HG02943 (cell line): ENCODE data around the gene FLNB.
A peak's percentile ranks its signal among the peaks of the same experiment; 100 is the strongest.

ENCODE experiments used
- ATAC-seq: cut with Tn5 transposase; IDR thresholded peaks from one replicate; pipeline ENCODE4 v1.9.1; 2021; ENCODE audit warnings: mild to moderate bottlenecking, low read depth, moderate library complexity; ENCODE audit not compliant: unreplicated experiment

The FLNB gene

GRCh38 chr3:58176827-58177489 is 168.7 kb downstream of the FLNB start:
- ATAC-seq = no peak

- ATAC-seq = peak; percentile 70
These were observed 169.7 kb downstream of the FLNB start for GRCh38 chr3:58177747-58178527.

- ATAC-seq = no peak
These were observed 170.5 kb downstream of the FLNB start for GRCh38 chr3:58178528-58179234.

DNA sequence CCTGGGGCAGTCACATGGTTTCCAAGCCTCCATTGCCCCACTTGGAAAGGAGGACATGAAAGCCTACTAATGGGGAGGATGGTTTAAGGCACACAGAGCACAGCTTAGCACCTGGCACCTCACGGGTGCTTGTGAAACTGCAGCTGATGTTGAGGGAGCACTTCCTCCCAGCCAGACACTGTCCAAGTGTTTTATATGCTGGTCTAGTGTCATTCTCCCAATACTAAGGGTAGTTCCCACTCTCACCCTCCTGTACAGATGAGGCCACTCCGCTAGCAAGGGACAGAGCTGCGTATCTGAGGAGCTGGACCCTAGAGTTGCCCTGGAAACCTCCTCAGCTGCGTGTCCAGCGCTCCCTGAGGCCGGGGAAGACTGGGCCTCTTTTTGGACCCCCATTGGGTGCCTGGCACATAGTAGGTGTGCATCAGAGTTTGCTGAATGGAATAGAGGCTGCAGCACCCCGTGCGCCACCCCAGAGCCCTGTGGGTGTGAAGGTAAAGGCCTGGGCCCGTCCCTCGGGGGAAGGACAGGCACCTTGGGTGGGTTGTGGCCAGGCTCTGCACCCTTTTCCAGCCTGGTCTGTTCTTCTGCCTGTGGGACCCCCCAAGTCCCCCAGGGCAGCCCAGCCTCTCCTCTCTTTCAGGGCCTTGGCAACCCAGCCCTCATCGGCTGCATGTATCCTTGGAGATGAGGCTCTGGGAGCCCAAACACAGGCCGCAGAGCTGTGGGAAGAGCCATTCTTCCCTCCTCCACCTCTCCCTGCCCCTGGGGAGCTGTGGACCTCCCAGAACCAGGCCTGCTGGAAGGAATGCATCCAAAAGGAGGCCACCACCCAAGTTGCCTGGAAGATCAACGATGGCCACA is 171.2 kb downstream of the FLNB start:
- no peak for ATAC-seq

- no peak for ATAC-seq
These were observed 172.1 kb downstream of the FLNB start for GRCh38 chr3:58180099-58180880.

DNA sequence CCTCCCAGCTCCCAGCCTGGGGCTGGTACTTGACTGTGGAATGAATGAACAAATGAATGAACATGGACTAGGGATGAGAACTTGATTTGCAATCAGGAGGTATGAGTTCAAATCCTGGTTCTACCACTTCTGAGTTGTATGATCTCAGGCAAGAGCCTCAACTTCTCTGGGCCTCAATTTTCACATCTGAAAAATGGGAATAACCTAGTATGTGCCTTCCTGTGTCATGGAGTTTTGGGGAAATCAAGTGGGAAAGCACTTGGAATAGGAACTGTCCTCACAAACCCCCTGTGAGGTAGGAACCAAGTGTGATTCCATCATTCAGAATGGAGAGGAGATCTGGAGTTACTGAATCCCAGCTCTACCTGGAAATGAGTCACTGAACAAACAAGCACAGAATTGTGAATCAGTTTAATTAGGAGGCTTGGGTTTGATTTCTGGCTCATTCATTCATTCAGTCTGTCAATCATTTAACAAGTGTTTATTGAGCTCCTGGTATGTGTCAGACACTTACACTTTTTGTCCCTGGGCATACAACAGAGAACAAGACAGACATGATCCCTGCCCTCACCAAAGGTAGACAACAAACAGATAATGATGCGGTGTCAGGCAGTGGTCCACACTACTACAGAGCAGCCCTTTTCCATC is 172.8 kb downstream of the FLNB start:
- no peak for ATAC-seq

DNA sequence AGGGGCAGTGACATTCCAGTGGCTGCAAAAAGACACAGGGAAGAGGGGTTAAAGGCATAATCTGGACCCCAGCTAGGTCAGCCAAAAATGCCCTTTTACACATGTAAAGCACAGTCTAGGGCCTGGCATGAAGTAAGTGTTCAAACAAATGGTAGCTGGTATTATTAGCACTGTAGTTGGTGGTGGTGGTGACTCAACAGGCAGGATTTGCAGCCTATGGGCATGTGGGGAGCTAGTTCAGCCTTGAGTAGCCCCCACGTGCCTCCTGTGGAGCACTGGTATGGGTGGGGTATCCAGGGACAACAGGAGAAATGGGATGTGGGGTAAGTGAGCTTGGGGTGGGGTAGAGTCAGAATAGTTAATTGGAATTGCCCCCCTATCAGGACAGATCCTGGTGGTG is 175.0 kb downstream of the FLNB start:
- no peak for ATAC-seq

DNA sequence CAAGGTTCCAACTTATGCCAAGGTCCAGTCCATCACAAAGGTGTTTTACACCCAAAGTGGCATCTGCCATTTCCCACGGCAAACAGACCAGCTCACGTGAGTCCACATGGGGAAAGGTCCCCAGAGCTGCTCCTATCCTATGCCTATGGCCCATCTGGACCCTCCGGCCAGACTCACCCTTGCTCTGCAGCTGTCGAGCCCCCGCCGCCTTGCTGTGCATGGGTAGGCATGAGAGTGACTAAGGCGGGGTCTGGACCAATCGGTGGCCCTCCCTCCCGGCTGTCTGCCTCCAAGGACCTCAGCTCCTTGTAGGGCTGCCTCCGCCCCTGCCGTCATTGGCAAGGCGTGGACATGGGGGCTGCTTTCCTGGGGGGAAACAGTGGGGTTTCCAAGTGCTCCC is 175.7 kb downstream of the FLNB start:
- no peak for ATAC-seq

DNA sequence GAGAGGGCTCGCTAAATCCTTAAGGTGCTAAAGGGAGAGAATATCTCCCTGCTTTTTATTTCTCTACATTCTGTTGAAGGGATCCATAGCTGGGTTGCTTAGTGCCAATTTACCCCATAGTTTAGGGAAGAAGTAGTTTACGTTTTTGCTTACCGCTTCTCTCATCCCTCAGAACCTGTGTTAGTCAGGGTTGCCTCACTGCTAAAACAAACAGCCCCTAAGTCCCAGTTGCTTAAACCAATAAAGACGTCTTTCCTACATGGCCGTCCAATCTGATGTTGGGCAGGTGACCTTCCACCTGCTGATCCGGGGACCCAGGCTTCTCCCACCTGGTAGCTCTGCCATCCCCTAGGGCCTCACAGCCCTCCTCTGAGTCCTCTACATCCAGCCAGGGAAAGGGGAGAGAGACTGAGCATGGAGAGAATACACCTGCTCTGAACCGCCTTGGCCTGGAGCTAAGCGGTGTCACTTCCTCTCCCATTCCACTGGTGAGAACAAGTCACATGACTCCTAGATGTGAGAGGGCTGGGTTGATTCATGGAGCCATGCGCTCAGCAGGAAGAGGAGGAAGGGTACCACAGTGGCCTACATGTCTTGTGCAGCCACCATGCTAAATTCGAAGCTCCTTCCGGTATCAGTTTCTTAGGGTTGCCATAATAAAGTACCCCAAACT is 176.2 kb downstream of the FLNB start:
- ATAC-seq = no peak

DNA sequence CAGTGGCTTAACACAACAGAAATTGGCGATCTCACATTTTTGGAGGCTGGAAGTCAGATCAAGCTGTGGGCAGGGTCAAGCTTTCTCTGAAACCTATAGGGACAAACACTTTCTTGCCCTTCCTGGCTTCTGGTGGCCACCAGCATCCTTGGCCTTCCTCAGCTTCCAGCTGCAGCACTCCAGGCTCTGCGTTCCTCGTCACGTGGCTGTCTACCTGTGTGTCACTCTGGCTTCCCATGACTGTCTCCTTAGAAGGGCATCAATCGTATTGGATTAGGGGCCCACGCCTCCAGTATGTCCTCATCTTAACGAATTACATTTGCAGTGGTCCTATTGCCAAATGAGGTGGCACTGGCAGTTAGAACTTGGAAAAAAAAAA is 176.7 kb downstream of the FLNB start:
- ATAC-seq = no peak

GRCh38 chr3:58188173-58188564 is 179.9 kb downstream of the FLNB start:
- no peak for ATAC-seq

- no peak for ATAC-seq
These were observed 180.8 kb downstream of the FLNB start for GRCh38 chr3:58188921-58189451.

DNA sequence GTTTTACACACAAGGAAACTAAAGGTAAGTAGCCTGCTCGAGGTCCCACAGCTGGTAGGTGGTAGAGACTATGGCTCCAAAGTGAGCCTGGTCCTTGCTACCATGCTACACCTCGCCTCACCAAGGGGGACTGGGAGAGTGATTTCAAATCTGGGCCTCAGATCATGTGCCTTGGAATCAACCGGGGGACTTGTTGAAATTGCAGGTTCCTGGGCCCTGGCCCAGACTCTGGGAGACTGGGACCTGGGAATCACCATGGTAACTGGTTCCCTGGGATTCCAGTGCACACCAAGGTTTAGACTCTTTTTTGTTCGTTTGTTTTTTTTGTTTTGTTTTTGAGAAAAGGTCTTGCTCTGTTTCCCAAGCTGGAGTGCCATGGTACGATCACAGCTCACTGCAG is 181.5 kb downstream of the FLNB start:
- ATAC-seq = no peak

DNA sequence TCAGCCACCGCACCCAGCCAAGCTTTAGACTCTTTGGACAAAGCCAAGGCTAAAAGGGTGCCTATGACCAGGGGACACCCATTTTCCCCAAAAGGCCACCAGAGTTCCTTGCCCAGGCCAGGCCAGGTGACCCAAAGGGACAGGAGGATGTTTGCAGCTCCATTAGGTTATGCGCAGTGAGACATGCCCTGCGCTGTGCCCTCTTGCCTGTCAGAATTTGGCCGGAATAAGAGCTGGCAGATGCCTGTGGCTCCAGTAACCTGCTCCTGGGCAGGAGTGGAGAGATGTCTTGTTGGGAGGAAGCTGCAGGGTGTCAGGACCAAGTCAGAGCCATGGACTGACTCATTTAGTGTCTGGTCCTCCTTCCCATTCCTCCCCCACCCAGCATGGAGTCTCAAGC is 182.1 kb downstream of the FLNB start:
- no peak for ATAC-seq

- ATAC-seq = no peak
These were observed 182.7 kb downstream of the FLNB start for GRCh38 chr3:58190882-58191281.

DNA sequence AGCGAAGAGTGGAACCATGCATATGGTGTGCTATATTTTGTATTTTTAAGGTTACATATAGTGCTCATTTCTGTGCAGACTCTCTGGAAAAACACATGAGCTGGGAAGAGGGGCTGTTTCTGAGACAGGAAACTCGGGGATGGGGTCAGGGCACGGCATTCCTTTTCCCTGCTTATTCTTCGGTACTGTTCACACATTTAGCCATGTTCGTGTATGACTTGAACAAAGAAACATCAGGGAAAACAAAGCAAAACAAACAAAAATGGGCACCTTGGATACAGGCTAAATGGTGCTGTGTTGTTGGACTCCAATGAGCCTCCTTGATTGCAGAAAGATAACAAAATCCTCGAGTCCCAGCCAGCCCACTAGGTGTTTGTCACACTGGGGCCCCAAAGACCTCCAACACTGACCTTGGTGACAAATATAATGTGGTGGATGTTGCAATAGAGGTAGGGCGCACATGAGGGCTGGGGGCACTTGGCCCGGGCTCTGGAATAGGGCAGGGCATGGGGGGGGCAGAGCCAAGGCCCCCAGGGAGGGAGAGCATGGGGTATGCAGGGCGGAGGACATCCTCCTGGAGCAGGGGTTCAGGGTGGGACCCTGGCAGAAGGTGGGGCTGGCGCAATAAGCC is 183.3 kb downstream of the FLNB start:
- no peak for ATAC-seq

DNA sequence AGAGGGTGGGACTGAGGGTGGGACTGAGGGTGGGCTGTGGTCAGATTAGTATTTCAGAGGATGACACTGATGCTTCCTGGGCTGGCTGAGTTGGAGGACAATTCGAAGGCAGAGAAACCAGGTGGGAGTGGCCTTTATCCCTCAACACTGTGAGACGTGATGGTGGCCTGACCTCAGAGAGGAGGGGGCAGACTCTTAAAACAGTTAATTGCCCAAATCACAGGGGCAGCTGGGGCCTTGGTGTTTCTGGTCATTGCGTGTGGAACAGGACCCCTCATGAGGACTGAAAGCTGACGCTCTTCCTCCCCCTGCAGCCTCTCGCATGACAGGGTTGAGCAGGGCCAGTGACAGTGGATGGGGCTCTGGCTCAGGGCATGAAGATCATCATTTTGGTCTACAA is 183.8 kb downstream of the FLNB start:
- no peak for ATAC-seq

DNA sequence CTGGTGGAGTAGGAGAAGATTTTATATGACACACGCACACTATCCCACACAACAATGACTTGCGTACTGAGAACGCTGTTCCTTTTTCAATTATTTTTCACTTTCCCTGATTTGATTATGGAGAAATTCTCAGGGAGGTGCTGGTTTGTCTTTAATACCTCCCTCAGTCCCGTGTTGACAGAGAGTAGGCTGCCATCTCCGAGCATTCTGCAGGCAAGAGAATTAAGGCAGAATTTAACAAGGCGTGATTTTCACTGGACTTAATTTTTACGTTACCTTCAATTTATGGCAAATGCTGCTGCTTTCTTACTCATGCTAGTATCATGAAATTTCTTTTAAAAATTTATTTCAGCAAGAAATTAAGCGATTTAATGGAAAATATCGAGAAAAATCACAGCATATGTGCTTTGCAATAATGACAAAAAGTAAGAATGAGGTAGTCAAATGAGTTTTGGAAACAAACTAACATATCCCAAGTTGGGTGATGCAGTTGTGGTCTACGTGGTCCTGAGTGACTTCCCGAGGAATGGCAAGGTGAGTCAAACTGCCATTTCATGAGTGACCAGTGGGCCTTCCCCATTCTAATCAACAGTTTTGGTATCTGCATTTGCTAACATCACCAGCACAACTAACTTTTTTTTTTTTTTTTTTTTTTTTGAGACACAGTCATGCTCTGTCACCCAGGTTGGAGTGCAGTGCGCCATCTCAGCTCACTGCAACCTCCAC is 185.6 kb downstream of the FLNB start:
- ATAC-seq = no peak
